Natural killer cell (primary cell): ENCODE data around the gene FAM229B. TPM values are rescaled to one million over a fixed set of nuclear protein-coding genes. Genes with fewer than 3 reads are reported as not detected.

Source experiments
- ATAC-seq, 3 donors: fragments of 150-1000 bp in 2 of 3; fragments of 200-7000 bp in 1 of 3; cut with Tn5 transposase; 1 replicate in 1 of 3; 2 replicates in 2 of 3; pipeline ENCODE4 v1.10.0; 2021; ENCODE audit warnings: mild to moderate bottlenecking in 2 of 3, moderate library complexity in 2 of 3
- DNase-seq, 2 donors: peaks; one replicate each; pipeline versions ENCODE4 v3.0.0 to v3.0.0-alpha.2; 2013 to 2021; ENCODE audit warnings: mixed read lengths in 1 of 2
- H3K27ac ChIP-seq: one replicate; pipeline ENCODE4 v1.5.1; 2013; ENCODE audit warnings: mild to moderate bottlenecking, low read length
- H3K27me3 ChIP-seq: one replicate; pipeline ENCODE4 v1.6.1; 2013; ENCODE audit warnings: low read length; ENCODE audit not compliant: control insufficient read depth, insufficient read depth
- H3K36me3 ChIP-seq: one replicate; pipeline ENCODE4 v1.6.1; 2013; ENCODE audit warnings: low read length; ENCODE audit not compliant: control insufficient read depth, insufficient read depth
- H3K4me1 ChIP-seq: one replicate; pipeline ENCODE4 v1.6.1; 2013; ENCODE audit warnings: low read length; ENCODE audit not compliant: control insufficient read depth, insufficient read depth
- H3K4me3 ChIP-seq: one replicate; pipeline ENCODE4 v1.5.1; 2013; ENCODE audit warnings: low read length
- H3K9me3 ChIP-seq: one replicate; pipeline ENCODE4 v1.6.1; 2013; ENCODE audit warnings: low read length; ENCODE audit not compliant: control insufficient read depth, insufficient read depth
- H3K27ac Mint-ChIP-seq, 2 donors: one replicate each; pipeline ENCODE4 v1.8.0; 2022; ENCODE audit warnings: mild to moderate bottlenecking in 2 of 2, mixed read lengths in 2 of 2, moderate library complexity in 1 of 2
- H3K27me3 Mint-ChIP-seq, 2 donors: one replicate each; pipeline ENCODE4 v1.8.0; 2022; ENCODE audit warnings: low read depth in 2 of 2, mixed read lengths in 2 of 2
- H3K36me3 Mint-ChIP-seq: one replicate; pipeline ENCODE4 v1.8.0; 2022; ENCODE audit warnings: mixed read lengths
- H3K4me1 Mint-ChIP-seq, 2 donors: one replicate each; pipeline ENCODE4 v1.8.0; 2022; ENCODE audit warnings: mixed read lengths in 2 of 2
- H3K4me3 Mint-ChIP-seq: one replicate; pipeline ENCODE4 v1.8.0; 2022; ENCODE audit warnings: mild to moderate bottlenecking, moderate library complexity, mixed read lengths
- H3K9me3 Mint-ChIP-seq, 2 donors: one replicate each; pipeline ENCODE4 v1.8.0; 2022; ENCODE audit warnings: mixed read lengths in 2 of 2
- CTCF ChIP-seq: fragments of 200-600 bp; IDR thresholded peaks from one replicate; pipeline ENCODE4 v1.8.0; 2022; ENCODE audit warnings: antibody characterized with exemption
- WGBS: methylation state at CpG from one replicate; pipeline ENCODE4 v1.1.7; 2013; ENCODE audit warnings: missing lambda C conversion rate; ENCODE audit not compliant: insufficient coverage; 5-methylcytosine and 5-hydroxymethylcytosine counted together
- intact Hi-C: fragments of 100-400 bp; cut with micrococcal nuclease; formaldehyde crosslinking; loops from one replicate; pipeline ENCODE4 v1.14.2; 2022
- total RNA-seq, 4 donors: library from RNA; stranded (reverse); fragments of 120-200 nt in 1 of 4; gene quantifications; one replicate each; pipeline versions ENCODE4 v1.2.3 to v1.2.4, GENCODE V29; 2013 to 2022

FAM229B gene
- total RNA-seq, 3 donors from 2014 or later (not counting 1 experiment from before 2014, with no cell fraction given): 0.97 to 1.1 (median 0.99) TPM

- Mint-ChIP-seq H3K36me3 (peaks cover 11% of the 10 kb centered on the region), H3K9me3 (peaks cover 0 to 3% of the 10 kb centered on the region in 2 donors), H3K27me3 (peaks cover 6 to 49% of the 10 kb centered on the region in 2 donors), H3K4me3 (no peak overlapping the region), H3K27ac (no peak overlapping the region), H3K4me1 (no peaks in the 10 kb centered on the region)
- Histone ChIP-seq H3K36me3 (no peaks in the 10 kb centered on the region), H3K9me3 (no peaks in the 10 kb centered on the region), H3K27ac (no peak overlapping the region), H3K27me3 (no peaks in the 10 kb centered on the region), H3K4me3 (no peak overlapping the region), H3K4me1 (no peaks in the 10 kb centered on the region)
- 78% methylated on average over 2 of the region's 2 CpGs for WGBS
- no peak for ATAC-seq
- intact Hi-C loops: no loop called here
- TF ChIP-seq CTCF: no peak
- DNase-seq: no peak
Observed at GRCh38 chr6:112106562-112106961, 19.2 kb downstream of the FAM229B start.

- peaks cover 13 to 46% of the 10 kb centered on the region in 2 donors for H3K27me3 Mint-ChIP-seq
- DNase-seq (no peak), ATAC-seq (no peak)
- Histone ChIP-seq H3K9me3 (no peaks in the 10 kb centered on the region), H3K27me3 (no peaks in the 10 kb centered on the region), H3K36me3 (no peaks in the 10 kb centered on the region), H3K4me1 (no peaks in the 10 kb centered on the region), H3K4me3 (no peak overlapping the region), H3K27ac (no peak overlapping the region)
- 93% methylated on average over 9 of the region's 9 CpGs for WGBS
- TF ChIP-seq CTCF: no peak
- H3K4me1 Mint-ChIP-seq: no peaks in the 10 kb centered on the region
- peaks cover 0 to 3% of the 10 kb centered on the region in 2 donors for H3K9me3 Mint-ChIP-seq
- peaks cover 10% of the 10 kb centered on the region for H3K36me3 Mint-ChIP-seq
- intact Hi-C loops: no loop called here
- H3K4me3 Mint-ChIP-seq: no peak overlapping the region
- H3K27ac Mint-ChIP-seq: no peak overlapping the region
Observed at GRCh38 chr6:112109262-112109661, 21.9 kb downstream of the FAM229B start.

DNA sequence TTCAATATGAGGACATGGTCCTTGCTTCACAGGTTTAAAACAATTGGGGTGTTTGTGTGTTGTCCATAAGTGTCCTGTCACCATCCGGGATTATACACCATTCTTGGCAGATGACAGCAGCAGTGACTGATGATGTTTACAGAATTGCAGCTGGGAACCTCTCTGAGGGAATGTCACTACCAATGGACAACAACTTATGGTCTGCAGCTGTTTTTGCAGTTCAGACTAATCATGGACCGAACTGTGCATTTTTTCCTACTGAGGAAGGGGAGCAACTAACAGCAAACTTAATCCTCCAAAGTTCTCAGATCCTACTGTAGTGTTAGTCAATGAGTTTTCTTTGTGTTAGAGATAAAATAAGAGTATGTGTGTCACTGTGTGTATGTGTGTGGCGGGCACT, 26.0 kb downstream of the FAM229B start:
- Mint-ChIP-seq H3K9me3 (no peaks in the 10 kb centered on the region), H3K27ac (no peak overlapping the region), H3K4me1 (no peaks in the 10 kb centered on the region), H3K36me3 (no peaks in the 10 kb centered on the region), H3K4me3 (no peak overlapping the region), H3K27me3 (peaks cover 20 to 46% of the 10 kb centered on the region in 2 donors)
- H3K36me3 ChIP-seq: no peaks in the 10 kb centered on the region
- DNase-seq (no peak), ATAC-seq (no peak)
- no peak for TF ChIP-seq CTCF
- no peaks in the 10 kb centered on the region for H3K4me1 ChIP-seq
- no peaks in the 10 kb centered on the region for H3K27me3 ChIP-seq
- no peaks in the 10 kb centered on the region for H3K9me3 ChIP-seq
- no peak overlapping the region for H3K27ac ChIP-seq
- H3K4me3 ChIP-seq: no peak overlapping the region
- 89% methylated on average over 3 of the region's 3 CpGs for WGBS
- intact Hi-C loops: no loop called here

- no peak overlapping the region for H3K27ac Mint-ChIP-seq
- intact Hi-C loops: no loop called here
- no peaks in the 10 kb centered on the region for H3K36me3 ChIP-seq
- H3K4me1 ChIP-seq: no peaks in the 10 kb centered on the region
- ATAC-seq (no peak), DNase-seq (no peak)
- H3K4me3 ChIP-seq: no peak overlapping the region
- no peak for TF ChIP-seq CTCF
- H3K36me3 Mint-ChIP-seq: no peaks in the 10 kb centered on the region
- peaks cover 20 to 46% of the 10 kb centered on the region in 2 donors for H3K27me3 Mint-ChIP-seq
- no peaks in the 10 kb centered on the region for H3K4me1 Mint-ChIP-seq
- no peaks in the 10 kb centered on the region for H3K27me3 ChIP-seq
- H3K4me3 Mint-ChIP-seq: no peak overlapping the region
- H3K9me3 Mint-ChIP-seq: no peaks in the 10 kb centered on the region
- H3K9me3 ChIP-seq: no peaks in the 10 kb centered on the region
- H3K27ac ChIP-seq: no peak overlapping the region
Observed at GRCh38 chr6:112113918-112114317, 26.5 kb downstream of the FAM229B start.
